HUES64 (cell line): Measurements from ENCODE around the gene COL4A4. TPM values are rescaled to one million over a fixed set of nuclear protein-coding genes. Genes with fewer than 3 reads are reported as not detected.

Experiments used
- H3K27ac ChIP-seq: 2 replicates; pipeline ENCODE4 v1.7.0; 2013; ENCODE audit warnings: low read depth, low read length, inconsistent platforms
- H3K27me3 ChIP-seq: 2 replicates; pipeline ENCODE4 v1.6.1; 2013; ENCODE audit warnings: mild to moderate bottlenecking, low read length; ENCODE audit not compliant: insufficient read depth
- H3K36me3 ChIP-seq: 2 replicates; pipeline ENCODE4 v1.6.1; 2013; ENCODE audit warnings: mild to moderate bottlenecking, low read length; ENCODE audit not compliant: insufficient read depth
- H3K4me1 ChIP-seq: 2 replicates; pipeline ENCODE4 v1.6.1; 2013; ENCODE audit warnings: mild to moderate bottlenecking, low read length, moderate library complexity; ENCODE audit not compliant: insufficient read depth
- H3K4me3 ChIP-seq: 2 replicates; pipeline ENCODE4 v1.5.1; 2013; ENCODE audit warnings: mild to moderate bottlenecking, low read length, moderate library complexity
- H3K9ac ChIP-seq: 2 replicates; pipeline ENCODE4 v1.6.1; 2013; ENCODE audit warnings: mild to moderate bottlenecking, low read depth, low read length
- H3K9me3 ChIP-seq: 2 replicates; pipeline ENCODE4 v1.6.1; 2013; ENCODE audit warnings: low read depth, low read length; ENCODE audit not compliant: insufficient read depth
- WGBS: fragments of 150-250, 120-280 bp; methylation state at CpG from one replicate; pipeline ENCODE4 v1.1.7; 2013; ENCODE audit warnings: missing lambda C conversion rate; 5-methylcytosine and 5-hydroxymethylcytosine counted together
- polyA plus RNA-seq, 2 experiments: library from polyadenylated mRNA; stranded (reverse); fragments of 50-300 nt; gene quantifications; one replicate each; pipeline ENCODE4 v1.2.3, GENCODE V29; 2013

Gene COL4A4
- polyA plus RNA-seq (2013, experiment 1 of 2), result 0.20 TPM
- 0.19 TPM for polyA plus RNA-seq (2013, experiment 2 of 2)

GRCh38 chr2:227163998-227164762 lies at the start of gene COL4A4, which contains the start of gene COL4A3:
Gene COL4A4, minus strand, starts transcription at chr2:227164205. Its CDS starts 16,722 bp downstream, at chr2:227147483.
Gene COL4A3, plus strand, starts transcription at chr2:227164624. Its CDS starts 103 bp downstream, at chr2:227164727.
- Histone ChIP-seq H3K4me1 (no peaks in the 10 kb centered on the region), H3K9me3 (no peaks in the 10 kb centered on the region), H3K27me3 (peaks cover 79% of the 10 kb centered on the region), H3K27ac (no peak within 1 kb of the TSS), H3K4me3 (peak within 1 kb of the TSS; percentile 66), H3K36me3 (no peaks in the 10 kb centered on the region), H3K9ac (no peak within 1 kb of the TSS; the same call in 1 of the 2 replicates)
- under 1% methylated on average over 77 of the region's 77 CpGs for WGBS

- Histone ChIP-seq H3K27me3 (peaks cover 34% of the 10 kb centered on the region), H3K4me1 (peaks cover 14% of the 10 kb centered on the region; the same call in 1 of the 2 replicates), H3K4me3 (no peak overlapping the region), H3K9me3 (no peaks in the 10 kb centered on the region), H3K9ac (no peak overlapping the region), H3K36me3 (no peaks in the 10 kb centered on the region), H3K27ac (no peak overlapping the region)
- 39% methylated on average over 2 of the region's 2 CpGs for WGBS
Measured at GRCh38 chr2:227207573-227207972, 43.6 kb upstream of the COL4A4 start.

- H3K4me3 ChIP-seq, result no peak overlapping the region
- peaks cover 34% of the 10 kb centered on the region for H3K27me3 ChIP-seq
- H3K36me3 ChIP-seq, result no peaks in the 10 kb centered on the region
- WGBS, result 83% methylated on average over 9 of the region's 9 CpGs
- H3K9ac ChIP-seq, result no peak overlapping the region
- no peaks in the 10 kb centered on the region for H3K9me3 ChIP-seq
- peaks cover 14% of the 10 kb centered on the region; the same call in 1 of the 2 replicates for H3K4me1 ChIP-seq
- no peak overlapping the region for H3K27ac ChIP-seq
Measured at GRCh38 chr2:227206406-227206805, 42.4 kb upstream of the COL4A4 start.

- Histone ChIP-seq H3K36me3 (no peaks in the 10 kb centered on the region), H3K9me3 (no peaks in the 10 kb centered on the region), H3K9ac (no peak overlapping the region), H3K27ac (no peak overlapping the region), H3K4me1 (peaks cover 14% of the 10 kb centered on the region; the same call in 1 of the 2 replicates), H3K4me3 (no peak overlapping the region), H3K27me3 (peaks cover 34% of the 10 kb centered on the region)
- 89% methylated on average over 4 of the region's 4 CpGs for WGBS
Measured at GRCh38 chr2:227205701-227206100, 41.7 kb upstream of the COL4A4 start.

- no peaks in the 10 kb centered on the region for H3K36me3 ChIP-seq
Measured at GRCh38 chr2:227204452-227204851, 40.4 kb upstream of the COL4A4 start.

GRCh38 chr2:227201771-227202170 lies 37.8 kb upstream of the COL4A4 start:
- no peaks in the 10 kb centered on the region for H3K4me1 ChIP-seq
- H3K9ac ChIP-seq, result no peak overlapping the region
- WGBS, result 75% methylated on average over 2 of the region's 2 CpGs
- no peaks in the 10 kb centered on the region for H3K36me3 ChIP-seq
- no peak overlapping the region for H3K27ac ChIP-seq
- H3K9me3 ChIP-seq, result 0 out of 2 replicates have a peak, but pooled peaks cover 1% of the 10 kb centered on the region
- H3K4me3 ChIP-seq, result no peak overlapping the region
- peaks cover 7% of the 10 kb centered on the region for H3K27me3 ChIP-seq

More at GRCh38 chr2:227204452-227204851, 40.4 kb upstream of the COL4A4 start:
- Histone ChIP-seq H3K4me1 (peaks cover 14% of the 10 kb centered on the region; the same call in 1 of the 2 replicates), H3K27ac (no peak overlapping the region), H3K9me3 (no peaks in the 10 kb centered on the region), H3K27me3 (peaks cover 30% of the 10 kb centered on the region), H3K4me3 (no peak overlapping the region), H3K9ac (no peak overlapping the region)
- WGBS, result 97% methylated on average over 4 of the region's 4 CpGs

GRCh38 chr2:227198866-227199265 lies 34.9 kb upstream of the COL4A4 start:
- H3K27me3 ChIP-seq, result no peaks in the 10 kb centered on the region
- H3K36me3 ChIP-seq, result no peaks in the 10 kb centered on the region
- 92% methylated on average over 3 of the region's 3 CpGs for WGBS
- H3K4me3 ChIP-seq, result no peak overlapping the region
- no peak overlapping the region for H3K27ac ChIP-seq
- H3K9ac ChIP-seq, result no peak overlapping the region
- H3K9me3 ChIP-seq, result 0 out of 2 replicates have a peak, but pooled peaks cover 4% of the 10 kb centered on the region
- no peaks in the 10 kb centered on the region for H3K4me1 ChIP-seq

- Histone ChIP-seq H3K4me1 (peaks cover 10% of the 10 kb centered on the region), H3K36me3 (no peaks in the 10 kb centered on the region), H3K9me3 (0 out of 2 replicates have a peak, but pooled peaks cover 4% of the 10 kb centered on the region), H3K27me3 (no peaks in the 10 kb centered on the region), H3K4me3 (no peak overlapping the region), H3K9ac (no peak overlapping the region), H3K27ac (no peak overlapping the region)
- 80% methylated on average over 2 of the region's 2 CpGs for WGBS
Measured at GRCh38 chr2:227194219-227194618, 30.2 kb upstream of the COL4A4 start.

GRCh38 chr2:227192491-227192890 lies 28.5 kb upstream of the COL4A4 start:
- Histone ChIP-seq H3K4me1 (peaks cover 22% of the 10 kb centered on the region), H3K9ac (no peak overlapping the region), H3K27ac (no peak overlapping the region), H3K36me3 (no peaks in the 10 kb centered on the region), H3K9me3 (0 out of 2 replicates have a peak, but pooled peaks cover 4% of the 10 kb centered on the region), H3K27me3 (no peaks in the 10 kb centered on the region), H3K4me3 (no peak overlapping the region)
- WGBS, result 93% methylated on average over 3 of the region's 3 CpGs

GRCh38 chr2:227191367-227191766 lies 27.4 kb upstream of the COL4A4 start:
- peaks cover 23% of the 10 kb centered on the region for H3K4me1 ChIP-seq
- H3K27me3 ChIP-seq, result no peaks in the 10 kb centered on the region
- H3K27ac ChIP-seq, result 0 out of 2 replicates have a peak overlapping the region, but pooled peaks have one; percentile 3
- H3K9me3 ChIP-seq, result no peaks in the 10 kb centered on the region
- no peak overlapping the region for H3K9ac ChIP-seq
- WGBS, result 63% methylated on average over 3 of the region's 3 CpGs
- no peak overlapping the region for H3K4me3 ChIP-seq
- no peaks in the 10 kb centered on the region for H3K36me3 ChIP-seq

GRCh38 chr2:227188292-227188691 lies 24.3 kb upstream of the COL4A4 start:
- no peak overlapping the region for H3K9ac ChIP-seq
- no peaks in the 10 kb centered on the region for H3K36me3 ChIP-seq
- H3K27ac ChIP-seq, result peak overlapping the region; percentile 23; the same call in 1 of the 2 replicates
- H3K27me3 ChIP-seq, result no peaks in the 10 kb centered on the region
- WGBS, result 32% methylated on average over 5 of the region's 6 CpGs
- H3K4me1 ChIP-seq, result peaks cover 35% of the 10 kb centered on the region
- H3K4me3 ChIP-seq, result no peak overlapping the region
- H3K9me3 ChIP-seq, result no peaks in the 10 kb centered on the region
